Measurements from ENCODE around the gene GIPC2. TPM values are rescaled to one million over a fixed set of nuclear protein-coding genes. Genes with fewer than 3 reads are reported as not detected.

GIPC2 gene
- total and polyA plus RNA-seq, 10 of the 15 experiments (the other 5 are each of a cell fraction or from before 2014, with no cell fraction given), result 0.03 to 0.23 (median 0.06) TPM; not detected in 2

DNA sequence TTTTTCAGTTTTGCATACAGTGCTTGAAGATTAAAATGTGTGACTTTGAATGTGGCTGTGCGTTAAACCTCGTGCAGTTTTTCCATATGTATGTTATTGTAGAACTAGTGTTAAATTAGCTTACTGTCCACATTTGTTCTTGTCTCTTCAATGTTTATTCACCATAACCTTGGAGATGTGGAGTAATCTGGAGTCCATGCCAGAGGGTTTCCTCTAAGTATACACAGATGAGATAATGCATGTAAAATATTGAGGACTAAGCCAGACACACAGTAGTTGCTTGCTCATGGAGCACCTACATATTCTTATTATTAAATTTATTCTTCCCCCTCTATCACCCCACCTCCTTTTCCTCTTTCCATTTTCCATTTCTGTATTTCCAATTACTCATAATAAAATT is 7.7 kb upstream of the GIPC2 start (continued):
- TF ChIP-seq, protein P1, sequence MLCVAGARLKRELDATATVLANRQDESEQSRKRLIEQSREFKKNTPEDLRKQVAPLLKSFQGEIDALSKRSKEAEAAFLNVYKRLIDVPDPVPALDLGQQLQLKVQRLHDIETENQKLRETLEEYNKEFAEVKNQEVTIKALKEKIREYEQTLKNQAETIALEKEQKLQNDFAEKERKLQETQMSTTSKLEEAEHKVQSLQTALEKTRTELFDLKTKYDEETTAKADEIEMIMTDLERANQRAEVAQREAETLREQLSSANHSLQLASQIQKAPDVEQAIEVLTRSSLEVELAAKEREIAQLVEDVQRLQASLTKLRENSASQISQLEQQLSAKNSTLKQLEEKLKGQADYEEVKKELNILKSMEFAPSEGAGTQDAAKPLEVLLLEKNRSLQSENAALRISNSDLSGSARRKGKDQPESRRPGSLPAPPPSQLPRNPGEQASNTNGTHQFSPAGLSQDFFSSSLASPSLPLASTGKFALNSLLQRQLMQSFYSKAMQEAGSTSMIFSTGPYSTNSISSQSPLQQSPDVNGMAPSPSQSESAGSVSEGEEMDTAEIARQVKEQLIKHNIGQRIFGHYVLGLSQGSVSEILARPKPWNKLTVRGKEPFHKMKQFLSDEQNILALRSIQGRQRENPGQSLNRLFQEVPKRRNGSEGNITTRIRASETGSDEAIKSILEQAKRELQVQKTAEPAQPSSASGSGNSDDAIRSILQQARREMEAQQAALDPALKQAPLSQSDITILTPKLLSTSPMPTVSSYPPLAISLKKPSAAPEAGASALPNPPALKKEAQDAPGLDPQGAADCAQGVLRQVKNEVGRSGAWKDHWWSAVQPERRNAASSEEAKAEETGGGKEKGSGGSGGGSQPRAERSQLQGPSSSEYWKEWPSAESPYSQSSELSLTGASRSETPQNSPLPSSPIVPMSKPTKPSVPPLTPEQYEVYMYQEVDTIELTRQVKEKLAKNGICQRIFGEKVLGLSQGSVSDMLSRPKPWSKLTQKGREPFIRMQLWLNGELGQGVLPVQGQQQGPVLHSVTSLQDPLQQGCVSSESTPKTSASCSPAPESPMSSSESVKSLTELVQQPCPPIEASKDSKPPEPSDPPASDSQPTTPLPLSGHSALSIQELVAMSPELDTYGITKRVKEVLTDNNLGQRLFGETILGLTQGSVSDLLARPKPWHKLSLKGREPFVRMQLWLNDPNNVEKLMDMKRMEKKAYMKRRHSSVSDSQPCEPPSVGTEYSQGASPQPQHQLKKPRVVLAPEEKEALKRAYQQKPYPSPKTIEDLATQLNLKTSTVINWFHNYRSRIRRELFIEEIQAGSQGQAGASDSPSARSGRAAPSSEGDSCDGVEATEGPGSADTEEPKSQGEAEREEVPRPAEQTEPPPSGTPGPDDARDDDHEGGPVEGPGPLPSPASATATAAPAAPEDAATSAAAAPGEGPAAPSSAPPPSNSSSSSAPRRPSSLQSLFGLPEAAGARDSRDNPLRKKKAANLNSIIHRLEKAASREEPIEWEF (IDR thresholded peaks at IDR 0.05; ENCODE audit: insufficient replicate concordance, low read depth, low read length), result no peak
- TF ChIP-seq ASH2L (IDR thresholded peaks at IDR 0.05; ENCODE audit: borderline replicate concordance, low read depth) (no peak), MEF2A (IDR thresholded peaks at IDR 0.05; ENCODE audit: insufficient read depth, low read depth, low read length) (no peak), ZNF217 (IDR thresholded peaks at IDR 0.05) (no peak), SMAD5 (IDR thresholded peaks at IDR 0.05; ENCODE audit: low read depth) (no peak), NBN (IDR thresholded peaks at IDR 0.05) (no peak)
- TF ChIP-seq, protein P2, sequence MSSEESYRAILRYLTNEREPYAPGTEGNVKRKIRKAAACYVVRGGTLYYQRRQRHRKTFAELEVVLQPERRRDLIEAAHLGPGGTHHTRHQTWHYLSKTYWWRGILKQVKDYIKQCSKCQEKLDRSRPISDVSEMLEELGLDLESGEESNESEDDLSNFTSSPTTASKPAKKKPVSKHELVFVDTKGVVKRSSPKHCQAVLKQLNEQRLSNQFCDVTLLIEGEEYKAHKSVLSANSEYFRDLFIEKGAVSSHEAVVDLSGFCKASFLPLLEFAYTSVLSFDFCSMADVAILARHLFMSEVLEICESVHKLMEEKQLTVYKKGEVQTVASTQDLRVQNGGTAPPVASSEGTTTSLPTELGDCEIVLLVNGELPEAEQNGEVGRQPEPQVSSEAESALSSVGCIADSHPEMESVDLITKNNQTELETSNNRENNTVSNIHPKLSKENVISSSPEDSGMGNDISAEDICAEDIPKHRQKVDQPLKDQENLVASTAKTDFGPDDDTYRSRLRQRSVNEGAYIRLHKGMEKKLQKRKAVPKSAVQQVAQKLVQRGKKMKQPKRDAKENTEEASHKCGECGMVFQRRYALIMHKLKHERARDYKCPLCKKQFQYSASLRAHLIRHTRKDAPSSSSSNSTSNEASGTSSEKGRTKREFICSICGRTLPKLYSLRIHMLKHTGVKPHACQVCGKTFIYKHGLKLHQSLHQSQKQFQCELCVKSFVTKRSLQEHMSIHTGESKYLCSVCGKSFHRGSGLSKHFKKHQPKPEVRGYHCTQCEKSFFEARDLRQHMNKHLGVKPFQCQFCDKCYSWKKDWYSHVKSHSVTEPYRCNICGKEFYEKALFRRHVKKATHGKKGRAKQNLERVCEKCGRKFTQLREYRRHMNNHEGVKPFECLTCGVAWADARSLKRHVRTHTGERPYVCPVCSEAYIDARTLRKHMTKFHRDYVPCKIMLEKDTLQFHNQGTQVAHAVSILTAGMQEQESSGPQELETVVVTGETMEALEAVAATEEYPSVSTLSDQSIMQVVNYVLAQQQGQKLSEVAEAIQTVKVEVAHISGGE (CRISPR knock-in tag; IDR thresholded peaks at IDR 0.05), result no peak

Measured in GM12878 (cell line).